ENCODE results near the gene DNASE2.

DNA sequence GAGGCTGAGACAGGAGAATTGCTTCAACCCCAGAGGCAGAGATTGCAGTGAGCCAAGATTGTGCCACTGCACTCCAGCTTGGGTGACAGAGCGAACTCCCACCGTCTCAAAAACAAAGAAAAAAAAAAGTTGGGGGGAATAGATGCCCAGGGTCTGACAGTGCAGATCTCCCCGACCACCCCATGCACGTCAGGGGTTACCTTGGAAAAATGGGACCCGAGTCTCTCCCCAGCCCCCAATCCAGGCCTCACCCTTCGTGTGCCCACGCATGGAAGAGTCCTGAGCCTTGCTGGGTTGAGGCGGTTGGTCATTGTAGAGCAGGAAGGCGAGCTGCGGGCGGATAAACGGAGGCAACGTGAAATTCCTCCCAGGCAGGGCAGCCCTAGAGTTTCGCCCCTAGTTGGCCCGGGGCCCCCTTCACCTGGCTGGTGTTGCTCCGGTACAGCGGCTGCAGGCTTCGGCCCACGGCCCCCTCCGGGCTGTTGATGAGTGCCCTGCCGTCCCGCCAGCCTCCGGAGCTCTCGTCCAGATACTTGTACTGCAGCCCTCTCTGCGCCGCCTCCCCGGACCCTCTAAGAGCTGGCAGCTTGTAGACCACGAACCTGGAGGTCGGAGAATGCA lies 588 bp downstream of the DNASE2 start:
- no peak for TF ChIP-seq POLR2A (IDR thresholded peaks at IDR 0.05)
- TF ChIP-seq, protein P1, sequence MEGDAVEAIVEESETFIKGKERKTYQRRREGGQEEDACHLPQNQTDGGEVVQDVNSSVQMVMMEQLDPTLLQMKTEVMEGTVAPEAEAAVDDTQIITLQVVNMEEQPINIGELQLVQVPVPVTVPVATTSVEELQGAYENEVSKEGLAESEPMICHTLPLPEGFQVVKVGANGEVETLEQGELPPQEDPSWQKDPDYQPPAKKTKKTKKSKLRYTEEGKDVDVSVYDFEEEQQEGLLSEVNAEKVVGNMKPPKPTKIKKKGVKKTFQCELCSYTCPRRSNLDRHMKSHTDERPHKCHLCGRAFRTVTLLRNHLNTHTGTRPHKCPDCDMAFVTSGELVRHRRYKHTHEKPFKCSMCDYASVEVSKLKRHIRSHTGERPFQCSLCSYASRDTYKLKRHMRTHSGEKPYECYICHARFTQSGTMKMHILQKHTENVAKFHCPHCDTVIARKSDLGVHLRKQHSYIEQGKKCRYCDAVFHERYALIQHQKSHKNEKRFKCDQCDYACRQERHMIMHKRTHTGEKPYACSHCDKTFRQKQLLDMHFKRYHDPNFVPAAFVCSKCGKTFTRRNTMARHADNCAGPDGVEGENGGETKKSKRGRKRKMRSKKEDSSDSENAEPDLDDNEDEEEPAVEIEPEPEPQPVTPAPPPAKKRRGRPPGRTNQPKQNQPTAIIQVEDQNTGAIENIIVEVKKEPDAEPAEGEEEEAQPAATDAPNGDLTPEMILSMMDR (IDR thresholded peaks at IDR 0.05) = no peak
- TF ChIP-seq POLR2AphosphoS5 (IDR thresholded peaks at IDR 0.05) = no peak
- no peak for TF ChIP-seq EP300 (IDR thresholded peaks at IDR 0.05)
